ENCODE data around the gene BUB3. TPM values are rescaled to one million over a fixed set of nuclear protein-coding genes. Genes with fewer than 3 reads are reported as not detected.
"Not testable (repeated sequence)": the region's sequence is repeated elsewhere in the genome, so short reads cannot be mapped to it uniquely, and the experiment has no call there.

BUB3 gene
- total RNA-seq, 2 donors from 2014 or later, result 105 to 111 TPM

DNA sequence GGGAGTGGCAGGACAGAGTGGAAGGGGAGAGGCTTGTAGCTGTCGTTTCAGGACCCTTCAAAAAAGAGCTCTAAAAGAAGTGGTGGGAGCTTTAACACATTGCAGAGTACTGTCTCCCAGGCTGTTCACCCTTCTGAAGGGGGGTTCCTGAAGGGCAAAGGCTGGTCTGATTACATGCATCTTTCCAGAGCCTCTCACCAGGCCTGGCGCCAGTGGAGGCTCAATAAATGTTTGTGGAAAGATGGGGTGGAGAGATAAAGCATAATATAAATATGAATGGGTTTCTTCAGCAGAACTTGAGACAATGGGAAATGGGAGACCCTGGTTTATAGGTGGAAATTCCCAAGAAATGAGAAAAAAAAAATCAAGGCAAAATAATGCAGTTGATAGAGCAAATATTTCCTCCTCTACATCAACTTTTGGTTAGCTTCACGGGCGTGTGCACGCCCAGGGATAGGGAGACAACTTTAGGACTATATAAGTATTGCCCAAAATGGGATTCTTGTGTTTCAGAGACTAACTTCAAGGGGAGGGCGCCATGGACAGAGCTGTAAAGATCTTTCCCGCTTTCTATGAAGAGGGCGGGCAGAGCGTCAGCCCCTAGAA is 613 bp upstream of the BUB3 start:
- DNase-seq, result no peak
- H3K27me3 Mint-ChIP-seq, result peaks cover 16% of the 10 kb centered on the region
- peaks cover 19% of the 10 kb centered on the region for H3K36me3 Mint-ChIP-seq (ENCODE audit: low read depth)
- peak overlapping the region; percentile 100 for H3K4me3 Mint-ChIP-seq
- H3K4me1 Mint-ChIP-seq, result peaks cover 49% of the 10 kb centered on the region
- no peaks in the 10 kb centered on the region for H3K9me3 ChIP-seq (ENCODE audit: control insufficient read depth, low read length, poor library complexity, severe bottlenecking)
- H3K27ac Mint-ChIP-seq, result peak overlapping the region; percentile 98
- ATAC-seq, result no peak

DNA sequence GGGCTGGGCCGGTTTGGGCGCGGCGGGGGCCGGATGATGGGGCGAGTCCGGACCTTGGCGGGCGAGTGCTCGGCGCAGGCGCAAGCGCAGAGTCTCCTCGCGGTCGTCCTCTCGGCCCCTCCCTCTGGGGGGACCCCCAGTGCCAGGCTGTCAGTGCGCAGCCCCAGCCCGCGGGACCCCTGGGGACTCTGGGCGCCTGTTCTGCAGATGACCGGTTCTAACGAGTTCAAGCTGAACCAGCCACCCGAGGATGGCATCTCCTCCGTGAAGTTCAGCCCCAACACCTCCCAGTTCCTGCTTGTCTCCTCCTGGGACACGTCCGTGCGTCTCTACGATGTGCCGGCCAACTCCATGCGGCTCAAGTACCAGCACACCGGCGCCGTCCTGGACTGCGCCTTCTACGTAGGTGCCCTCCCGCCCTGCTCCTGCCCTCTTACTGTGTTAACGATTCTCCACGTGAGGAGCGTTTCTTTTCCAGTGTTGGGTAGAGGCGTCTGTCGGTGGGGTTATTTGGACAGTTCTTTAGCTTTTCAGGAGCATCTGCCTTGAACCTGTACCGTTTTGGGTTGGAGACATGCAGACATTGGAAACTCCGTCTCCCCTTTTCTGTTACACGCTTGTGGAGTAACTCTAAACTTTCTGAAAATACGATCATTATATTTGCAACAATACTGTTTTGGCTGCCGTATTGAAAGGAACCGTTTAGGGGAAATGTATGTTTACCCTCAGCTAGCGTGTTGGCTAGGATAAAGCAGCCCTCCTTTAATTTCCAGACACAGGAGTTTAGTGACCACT is 706 bp downstream of the BUB3 start:
- peak; percentile 12 for ATAC-seq
- peaks cover 14% of the 10 kb centered on the region for H3K36me3 Mint-ChIP-seq (ENCODE audit: low read depth)
- H3K4me3 Mint-ChIP-seq, result peak overlapping the region; percentile 100
- peaks cover 45% of the 10 kb centered on the region for H3K4me1 Mint-ChIP-seq
- peaks cover 5% of the 10 kb centered on the region for H3K27me3 Mint-ChIP-seq
- H3K9me3 ChIP-seq (ENCODE audit: control insufficient read depth, low read length, poor library complexity, severe bottlenecking), result no peaks in the 10 kb centered on the region
- peak in 1 of 3 donors; percentile 31 for DNase-seq
- peak overlapping the region; percentile 98 for H3K27ac Mint-ChIP-seq

DNA sequence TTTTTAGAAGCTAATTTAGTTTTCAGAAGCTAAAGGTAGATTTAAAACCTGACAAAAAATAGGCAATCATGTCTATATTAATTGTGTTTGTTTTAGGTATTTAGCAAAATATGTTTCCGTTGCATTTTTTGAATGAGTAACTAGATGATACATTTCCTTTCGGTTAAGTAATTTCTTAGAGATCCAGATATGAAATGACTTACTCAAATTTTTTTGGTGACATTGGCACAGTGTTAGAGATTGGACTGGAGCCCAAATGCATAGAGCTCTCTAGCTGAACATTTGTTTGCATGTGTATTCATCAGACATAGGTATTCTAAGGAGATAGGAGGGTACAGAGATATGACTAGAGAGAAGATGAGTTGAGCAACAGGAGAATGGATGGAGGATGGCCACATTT is 1.9 kb downstream of the BUB3 start:
- no peak overlapping the region for H3K4me3 Mint-ChIP-seq
- peaks cover 14% of the 10 kb centered on the region for H3K36me3 Mint-ChIP-seq (ENCODE audit: low read depth)
- H3K4me1 Mint-ChIP-seq, result peaks cover 55% of the 10 kb centered on the region

DNA sequence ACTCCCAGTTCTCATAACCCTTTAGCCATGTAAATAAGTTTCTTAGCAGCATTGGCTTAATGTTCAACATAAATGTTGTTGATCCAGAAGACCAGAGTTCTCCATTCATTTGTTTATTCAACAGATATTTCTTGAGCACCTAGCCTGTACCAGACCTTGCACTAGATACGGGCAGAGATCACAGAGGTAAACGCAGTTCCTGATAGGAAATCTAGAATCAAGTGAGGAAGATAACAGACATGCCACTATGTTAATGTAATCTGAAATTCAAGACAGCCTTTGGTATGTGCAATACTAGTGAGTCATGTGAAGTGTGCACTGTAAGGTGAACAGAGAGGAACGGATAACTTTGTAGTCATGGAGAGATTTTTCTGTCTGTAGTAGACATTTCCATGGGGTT is 3.0 kb downstream of the BUB3 start:
- Mint-ChIP-seq H3K4me3 (peak overlapping the region; percentile 59), H3K36me3 (ENCODE audit: low read depth) (peaks cover 14% of the 10 kb centered on the region), H3K27me3 (no peaks in the 10 kb centered on the region), H3K27ac (peak overlapping the region; percentile 98), H3K4me1 (peaks cover 55% of the 10 kb centered on the region)
- DNase-seq (no peak), ATAC-seq (no peak)
- H3K9me3 ChIP-seq (ENCODE audit: control insufficient read depth, low read length, poor library complexity, severe bottlenecking), result no peaks in the 10 kb centered on the region

More for the DNA sequence above, 1.9 kb downstream of the BUB3 start:
- DNase-seq, result no peak
- H3K9me3 ChIP-seq (ENCODE audit: control insufficient read depth, low read length, poor library complexity, severe bottlenecking), result no peaks in the 10 kb centered on the region
- ATAC-seq, result no peak
- peak overlapping the region; percentile 98 for H3K27ac Mint-ChIP-seq
- H3K27me3 Mint-ChIP-seq, result no peaks in the 10 kb centered on the region

DNA sequence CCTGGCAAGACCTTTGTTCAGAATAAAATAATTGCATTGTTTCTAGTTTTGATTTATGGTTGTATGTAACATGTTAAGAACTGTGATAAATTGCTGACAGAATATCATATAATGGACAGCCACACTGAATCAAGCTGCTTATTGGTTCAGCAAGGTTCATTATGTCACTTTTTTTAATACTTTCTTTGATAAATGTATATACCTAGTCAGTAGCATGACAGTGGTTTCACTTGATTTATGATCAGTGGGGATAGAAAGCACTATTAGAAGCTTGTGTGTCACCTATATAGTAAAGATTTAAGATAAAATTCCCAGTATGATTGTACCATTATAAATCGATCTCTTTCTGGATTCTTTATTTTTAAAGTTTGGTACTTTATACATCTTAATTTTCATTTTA is 4.5 kb downstream of the BUB3 start:
- peaks cover 14% of the 10 kb centered on the region for H3K36me3 Mint-ChIP-seq (ENCODE audit: low read depth)
- ATAC-seq (no peak), DNase-seq (no peak)
- no peaks in the 10 kb centered on the region for H3K27me3 Mint-ChIP-seq
- H3K4me1 Mint-ChIP-seq, result peaks cover 53% of the 10 kb centered on the region
- no peak overlapping the region for H3K4me3 Mint-ChIP-seq
- no peaks in the 10 kb centered on the region for H3K9me3 ChIP-seq (ENCODE audit: control insufficient read depth, low read length, poor library complexity, severe bottlenecking)
- H3K27ac Mint-ChIP-seq, result peak overlapping the region; percentile 98

DNA sequence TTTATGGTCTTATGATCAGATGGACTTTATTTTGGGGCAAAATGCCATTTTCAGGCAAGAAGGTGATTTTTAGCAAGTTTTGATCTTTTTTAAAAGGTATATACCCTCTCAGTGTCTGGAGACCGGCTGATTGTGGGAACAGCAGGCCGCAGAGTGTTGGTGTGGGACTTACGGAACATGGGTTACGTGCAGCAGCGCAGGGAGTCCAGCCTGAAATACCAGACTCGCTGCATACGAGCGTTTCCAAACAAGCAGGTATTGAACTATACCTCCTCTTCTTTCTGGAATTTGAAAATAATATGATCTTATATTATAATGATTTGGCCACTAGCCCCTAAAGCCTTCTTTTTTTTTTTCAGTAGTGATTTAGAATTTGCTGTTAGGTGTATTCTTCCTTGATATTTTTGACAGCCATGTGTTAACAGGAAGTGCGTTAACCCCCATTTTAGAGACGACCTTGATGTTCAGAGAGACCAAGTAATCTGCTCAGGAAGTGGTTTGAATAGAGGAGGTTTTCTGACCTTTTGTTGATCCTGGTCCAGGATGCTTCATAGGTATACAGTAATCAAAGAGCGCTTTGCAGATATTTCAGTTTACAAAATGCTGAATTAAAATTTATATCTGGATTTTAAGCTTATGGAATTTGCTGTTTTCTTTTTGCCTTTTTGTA is 6.2 kb downstream of the BUB3 start:
- Mint-ChIP-seq H3K27me3 (no peaks in the 10 kb centered on the region), H3K36me3 (ENCODE audit: low read depth) (peaks cover 11% of the 10 kb centered on the region), H3K4me1 (peaks cover 44% of the 10 kb centered on the region), H3K27ac (peak overlapping the region; percentile 85), H3K4me3 (peak overlapping the region; percentile 66)
- no peak for DNase-seq
- H3K9me3 ChIP-seq (ENCODE audit: control insufficient read depth, low read length, poor library complexity, severe bottlenecking), result no peaks in the 10 kb centered on the region
- ATAC-seq, result peak; percentile 99

DNA sequence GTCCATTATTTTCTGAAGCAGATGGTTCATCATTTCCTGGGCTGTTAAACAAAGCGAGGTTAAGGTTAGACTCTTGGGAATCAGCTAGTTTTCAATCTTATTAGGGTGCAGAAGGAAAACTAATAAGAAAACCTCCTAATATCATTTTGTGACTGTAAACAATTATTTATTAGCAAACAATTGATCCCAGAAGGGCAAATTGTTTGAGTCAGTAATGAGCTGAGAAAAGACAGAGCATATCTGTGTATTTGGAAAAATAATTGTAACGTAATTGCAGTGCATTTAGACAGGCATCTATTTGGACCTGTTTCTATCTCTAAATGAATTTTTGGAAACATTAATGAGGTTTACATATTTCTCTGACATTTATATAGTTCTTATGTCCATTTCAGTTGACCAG is 10.1 kb downstream of the BUB3 start:
- no peak for DNase-seq
- Mint-ChIP-seq H3K27ac (no peak overlapping the region), H3K4me1 (peaks cover 24% of the 10 kb centered on the region), H3K27me3 (no peaks in the 10 kb centered on the region), H3K4me3 (no peak overlapping the region), H3K36me3 (ENCODE audit: low read depth) (peaks cover 4% of the 10 kb centered on the region)
- H3K9me3 ChIP-seq (ENCODE audit: control insufficient read depth, low read length, poor library complexity, severe bottlenecking), result no peaks in the 10 kb centered on the region
- no peak for ATAC-seq

DNA sequence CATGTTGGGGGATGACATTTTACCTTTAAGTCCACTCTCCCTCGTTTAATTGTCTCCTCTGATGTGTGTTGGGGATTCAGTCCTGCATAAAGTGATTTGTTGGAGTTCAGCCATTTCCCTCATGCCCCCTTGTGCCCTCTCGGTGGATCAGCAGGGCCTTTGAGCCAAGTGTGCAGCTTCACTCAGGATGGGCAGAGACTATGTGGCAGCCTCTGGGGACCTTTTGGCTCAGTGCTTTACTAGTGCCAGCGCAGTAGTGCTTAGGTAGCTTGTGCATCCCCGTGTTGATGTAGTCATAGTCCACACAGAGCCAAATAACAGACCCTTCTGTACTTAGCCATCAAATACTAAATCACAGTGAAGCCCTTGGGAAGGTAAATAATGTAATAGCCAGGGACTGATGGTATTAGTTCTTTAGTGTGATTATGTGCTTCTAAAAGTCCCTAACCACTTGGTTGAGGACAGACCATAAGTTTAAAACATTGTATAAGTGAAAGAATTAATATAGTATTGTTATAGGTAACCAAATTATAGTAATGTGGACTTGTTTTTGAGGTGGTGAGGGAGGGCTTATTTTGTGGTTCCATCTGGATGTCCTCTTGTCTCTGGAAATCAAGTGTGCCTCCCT is 11.4 kb downstream of the BUB3 start:
- H3K27ac Mint-ChIP-seq, result no peak overlapping the region
- DNase-seq (no peak), ATAC-seq (no peak)
- no peaks in the 10 kb centered on the region for H3K27me3 Mint-ChIP-seq
- peaks cover 18% of the 10 kb centered on the region for H3K4me1 Mint-ChIP-seq
- no peak overlapping the region for H3K4me3 Mint-ChIP-seq
- H3K36me3 Mint-ChIP-seq (ENCODE audit: low read depth), result peaks cover 4% of the 10 kb centered on the region
- H3K9me3 ChIP-seq (ENCODE audit: control insufficient read depth, low read length, poor library complexity, severe bottlenecking), result no peaks in the 10 kb centered on the region

DNA sequence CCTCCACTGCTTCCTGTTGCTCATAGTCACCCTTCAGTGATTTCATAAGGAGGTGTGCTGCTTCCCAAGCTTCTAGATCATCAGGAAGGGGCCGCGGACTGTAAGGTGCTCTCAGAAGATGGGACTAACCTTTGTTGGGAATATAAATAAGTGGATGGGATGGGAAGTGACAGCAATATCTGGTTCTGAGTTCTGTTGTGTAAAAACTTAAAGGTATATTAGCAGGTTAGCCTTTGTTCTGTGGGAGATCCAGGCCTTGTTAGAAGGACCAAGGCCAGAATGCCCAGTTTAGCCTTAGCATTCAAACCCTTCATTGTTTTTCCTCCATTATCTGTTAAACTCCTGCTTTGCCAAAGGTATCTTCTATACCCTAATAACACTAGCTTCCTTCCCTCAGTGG is 12.4 kb downstream of the BUB3 start:
- no peaks in the 10 kb centered on the region for H3K9me3 ChIP-seq (ENCODE audit: control insufficient read depth, low read length, poor library complexity, severe bottlenecking)
- ATAC-seq (no peak), DNase-seq (no peak)
- peak overlapping the region; percentile 19 for H3K27ac Mint-ChIP-seq
- H3K27me3 Mint-ChIP-seq, result no peaks in the 10 kb centered on the region
- no peak overlapping the region for H3K4me3 Mint-ChIP-seq
- peaks cover 4% of the 10 kb centered on the region for H3K36me3 Mint-ChIP-seq (ENCODE audit: low read depth)
- peaks cover 12% of the 10 kb centered on the region for H3K4me1 Mint-ChIP-seq

DNA sequence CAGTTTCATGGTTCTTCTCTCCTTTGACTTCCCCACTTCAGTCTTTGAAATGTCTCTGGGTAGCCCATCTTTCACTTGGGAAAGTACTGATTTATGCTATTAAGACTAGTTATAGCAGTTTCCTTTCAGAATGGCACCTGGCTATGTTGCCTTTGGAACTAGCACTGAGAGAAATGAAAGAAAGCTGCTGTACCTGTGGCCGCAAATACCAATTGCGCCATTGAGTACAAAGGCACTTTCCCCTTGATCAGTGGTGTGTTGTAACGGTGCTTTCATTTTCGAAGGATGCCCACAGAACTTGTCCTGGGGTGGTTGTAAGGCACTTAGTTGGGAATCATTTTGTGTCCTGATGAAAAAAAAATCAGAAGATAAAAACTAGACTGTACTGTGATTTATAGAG is 16.8 kb downstream of the BUB3 start:
- ATAC-seq, result no peak
- Mint-ChIP-seq H3K27ac (no peak overlapping the region), H3K36me3 (ENCODE audit: low read depth) (peaks cover 7% of the 10 kb centered on the region)

DNA sequence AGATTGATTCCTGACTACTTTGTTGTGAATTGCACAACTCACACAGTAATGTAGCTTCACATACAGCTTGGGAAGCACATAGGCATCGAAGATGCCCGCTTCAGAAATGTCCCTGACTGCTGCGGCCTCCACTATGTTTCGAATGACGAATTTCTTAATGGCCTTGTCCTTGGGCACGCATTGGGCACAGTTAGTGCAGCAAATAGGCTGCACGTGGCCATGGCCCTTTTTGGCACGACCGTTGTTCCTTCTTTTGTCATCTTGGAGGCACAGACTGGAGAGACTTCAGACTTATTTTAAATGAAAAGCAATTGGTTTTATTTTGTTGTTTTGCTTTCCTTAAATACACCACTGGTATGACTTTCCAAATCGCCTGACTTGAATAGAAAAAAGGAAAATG is 17.4 kb downstream of the BUB3 start:
- not testable (repeated sequence) for DNase-seq; H3K36me3 Mint-ChIP-seq (ENCODE audit: low read depth); H3K4me3 Mint-ChIP-seq; ATAC-seq; H3K9me3 ChIP-seq (ENCODE audit: control insufficient read depth, low read length, poor library complexity, severe bottlenecking); H3K27me3 Mint-ChIP-seq; H3K27ac Mint-ChIP-seq
- peaks cover 10% of the 10 kb centered on the region for H3K4me1 Mint-ChIP-seq

More for the DNA sequence above, 16.8 kb downstream of the BUB3 start:
- H3K9me3 ChIP-seq (ENCODE audit: control insufficient read depth, low read length, poor library complexity, severe bottlenecking), result no peaks in the 10 kb centered on the region
- no peak for DNase-seq
- H3K4me1 Mint-ChIP-seq, result peaks cover 13% of the 10 kb centered on the region
- no peak overlapping the region for H3K4me3 Mint-ChIP-seq
- H3K27me3 Mint-ChIP-seq, result no peaks in the 10 kb centered on the region

DNA sequence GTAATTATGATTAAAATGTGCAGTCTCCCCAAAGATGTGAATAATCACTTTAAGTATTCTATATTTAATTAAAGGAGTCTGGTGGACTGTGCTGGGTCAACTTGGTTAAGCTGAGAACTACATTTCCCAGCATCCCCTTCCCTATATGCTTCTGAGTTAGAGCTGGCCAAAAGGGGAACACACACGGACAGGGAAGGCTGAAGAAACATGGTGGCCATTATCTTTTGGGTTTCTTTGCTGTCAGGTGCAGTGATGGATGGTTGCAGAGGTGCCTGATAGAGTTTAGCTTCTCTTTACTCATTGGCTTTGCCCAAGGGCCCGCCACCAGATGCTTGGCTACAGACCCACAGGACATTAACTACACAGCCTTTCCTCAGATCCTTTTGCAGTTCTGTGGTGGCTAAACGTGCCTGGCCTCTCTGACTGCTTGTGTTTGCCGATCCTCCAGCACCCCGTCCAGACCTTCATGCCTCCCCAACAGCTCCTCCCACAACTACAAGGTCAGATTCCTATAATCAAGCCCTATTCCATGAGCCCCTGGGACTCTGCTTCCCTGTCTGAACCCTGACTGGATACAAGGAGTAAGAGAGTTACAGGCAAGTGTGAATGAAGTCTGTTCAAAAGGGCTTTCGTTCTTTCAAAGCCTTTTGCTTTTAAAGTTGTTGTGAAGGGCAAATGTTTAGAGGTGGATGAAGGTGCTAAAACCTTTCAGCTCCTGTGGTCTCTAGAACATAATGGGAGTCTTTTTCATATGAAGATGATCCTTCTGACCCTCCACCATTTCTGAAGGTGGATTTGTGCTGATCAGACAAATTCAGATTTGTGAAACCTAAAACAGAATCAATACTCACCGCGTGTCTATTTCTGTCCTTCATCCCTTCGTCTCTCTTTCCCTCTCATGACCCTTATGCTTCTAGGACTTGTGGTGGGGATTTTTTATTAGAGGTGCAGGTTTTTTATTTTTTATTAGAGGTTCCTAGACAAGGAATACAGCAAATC is 21.5 kb downstream of the BUB3 start:
- DNase-seq (no peak), ATAC-seq (no peak)
- peaks cover 6% of the 10 kb centered on the region for H3K4me1 Mint-ChIP-seq
- no peaks in the 10 kb centered on the region for H3K27me3 Mint-ChIP-seq
- H3K36me3 Mint-ChIP-seq (ENCODE audit: low read depth), result peaks cover 11% of the 10 kb centered on the region
- H3K4me3 Mint-ChIP-seq, result no peak overlapping the region
- no peak overlapping the region for H3K27ac Mint-ChIP-seq
- H3K9me3 ChIP-seq (ENCODE audit: control insufficient read depth, low read length, poor library complexity, severe bottlenecking), result no peaks in the 10 kb centered on the region
